Cardiac muscle cell (in vitro differentiated cells and primary cell): ENCODE results near the gene URB1. TPM values are rescaled to one million over a fixed set of nuclear protein-coding genes. Genes with fewer than 3 reads are reported as not detected.

Experiments
- DNase-seq, 2 donors: peaks; one replicate each; pipeline versions ENCODE4 v3.0.0 to v3.0.0-alpha.2; 2010 to 2017; ENCODE audit warnings: low read depth in 1 of 2, low spot score in 1 of 2
- H3K27ac ChIP-seq: fragments of 200-600 bp; sonication (generic); 2 replicates; pipeline ENCODE4 v1.5.1; 2016
- H3K27me3 ChIP-seq: fragments of 200-600 bp; sonication (generic); 2 replicates; pipeline ENCODE4 v1.6.0; 2016; ENCODE audit warnings: control low read depth
- H3K36me3 ChIP-seq: fragments of 200-600 bp; sonication (generic); 2 replicates; pipeline ENCODE4 v1.5.1; 2016; ENCODE audit warnings: control low read depth
- H3K4me1 ChIP-seq: fragments of 200-600 bp; sonication (generic); 2 replicates; pipeline ENCODE4 v1.8.1; 2017; ENCODE audit warnings: low read depth, mild to moderate bottlenecking, mixed run types
- H3K4me3 ChIP-seq: fragments of 200-600 bp; sonication (generic); 2 replicates; pipeline ENCODE4 v1.5.1; 2016; ENCODE audit warnings: mild to moderate bottlenecking
- H3K9me3 ChIP-seq: fragments of 200-600 bp; sonication (generic); 2 replicates; pipeline ENCODE4 v1.5.1; 2017; ENCODE audit warnings: low read depth, mild to moderate bottlenecking, control low read depth
- CTCF ChIP-seq: IDR thresholded peaks from 2 replicates; pipeline ENCODE4 v1.5.1; 2012; ENCODE audit warnings: low read depth, mild to moderate bottlenecking, low read length
- polyA plus RNA-seq: library from polyadenylated mRNA; unstranded; fragments of >200 nt; fragmentation: Nextera tagmentation; extraction: Ambion mirVana; gene quantifications from 2 replicates; pipeline ENCODE4 v1.2.1, GENCODE V29; 2016
- total RNA-seq: library from RNA; depleted of rRNA; stranded (reverse); fragments of >200 nt; gene quantifications from 2 replicates; pipeline ENCODE4 v1.2.3, GENCODE V29; 2016

URB1 gene
- total and polyA plus RNA-seq, 2 experiments from 2014 or later: 3.7 to 13.9 TPM

DNA sequence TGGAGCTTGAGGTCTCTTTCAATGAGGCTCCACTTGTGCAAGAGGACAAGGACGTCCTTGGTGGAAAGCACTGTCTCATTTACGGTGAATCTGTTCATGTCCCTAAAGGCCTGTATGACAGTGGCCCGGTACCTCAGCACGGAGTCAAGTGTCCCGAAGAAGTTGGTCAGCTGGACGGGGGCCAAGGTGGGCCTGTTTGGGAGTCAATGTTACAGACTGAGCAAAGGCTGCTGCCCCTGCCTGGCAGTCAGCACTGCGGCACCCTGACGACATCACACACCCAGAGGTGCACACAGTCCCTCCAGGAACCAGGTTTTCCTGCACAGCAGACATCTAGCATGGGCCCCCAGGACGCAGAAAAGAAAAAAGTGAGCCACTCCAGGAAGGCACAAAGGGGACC is 75.1 kb downstream of the URB1 start:
- H3K4me1 ChIP-seq: no peaks in the 10 kb centered on the region
- no peak for DNase-seq
- TF ChIP-seq CTCF: no peak
- no peak overlapping the region for H3K4me3 ChIP-seq
- H3K9me3 ChIP-seq: no peaks in the 10 kb centered on the region
- peaks cover 40% of the 10 kb centered on the region for H3K36me3 ChIP-seq
- no peaks in the 10 kb centered on the region for H3K27me3 ChIP-seq
- no peak overlapping the region for H3K27ac ChIP-seq

- no peaks in the 10 kb centered on the region for H3K27me3 ChIP-seq
- no peak for TF ChIP-seq CTCF
- peaks cover 30% of the 10 kb centered on the region for H3K36me3 ChIP-seq
- H3K4me3 ChIP-seq: no peak overlapping the region
- no peaks in the 10 kb centered on the region for H3K9me3 ChIP-seq
- no peak for DNase-seq
- H3K4me1 ChIP-seq: no peaks in the 10 kb centered on the region
- H3K27ac ChIP-seq: no peak overlapping the region
Observed at GRCh38 chr21:32316361-32317215, 76.2 kb downstream of the URB1 start.

- no peaks in the 10 kb centered on the region for H3K9me3 ChIP-seq
- H3K4me3 ChIP-seq: no peak overlapping the region
- H3K27me3 ChIP-seq: no peaks in the 10 kb centered on the region
- no peak for DNase-seq
- H3K36me3 ChIP-seq: peaks cover 30% of the 10 kb centered on the region
- H3K4me1 ChIP-seq: no peaks in the 10 kb centered on the region
- no peak overlapping the region for H3K27ac ChIP-seq
- TF ChIP-seq CTCF: no peak
Observed at GRCh38 chr21:32315511-32316281, 77.1 kb downstream of the URB1 start.

- Histone ChIP-seq H3K27ac (no peak overlapping the region), H3K27me3 (no peaks in the 10 kb centered on the region), H3K4me3 (no peak overlapping the region), H3K36me3 (peaks cover 26% of the 10 kb centered on the region), H3K4me1 (no peaks in the 10 kb centered on the region), H3K9me3 (no peaks in the 10 kb centered on the region)
- no peak for TF ChIP-seq CTCF
- no peak for DNase-seq
Observed at GRCh38 chr21:32314806-32315205, 78.0 kb downstream of the URB1 start.

GRCh38 chr21:32312976-32313375 is 79.8 kb downstream of the URB1 start:
- H3K36me3 ChIP-seq: peaks cover 13% of the 10 kb centered on the region

More at GRCh38 chr21:32312976-32313375, 79.8 kb downstream of the URB1 start:
- no peak for DNase-seq
- no peak for TF ChIP-seq CTCF
- H3K27ac ChIP-seq: no peak overlapping the region
- H3K4me3 ChIP-seq: no peak overlapping the region
- H3K9me3 ChIP-seq: no peaks in the 10 kb centered on the region
- H3K4me1 ChIP-seq: no peaks in the 10 kb centered on the region
- H3K27me3 ChIP-seq: no peaks in the 10 kb centered on the region
